OCI-LY7 (cell line): ENCODE results near the gene RBM17. TPM values are rescaled to one million over a fixed set of nuclear protein-coding genes. Genes with fewer than 3 reads are reported as not detected.
A peak's percentile ranks its signal among the peaks of the same experiment; 100 is the strongest.

ENCODE experiments used
- BruUV-seq: library from RNA; stranded (reverse); fragments of 400-500 nt; replicated peaks from 2 replicates; lab custom pipeline; 2021; lab: Mats Ljungman, UMichigan
- CTCF ChIA-PET: fragments of 300-600 bp; sonication (Branson Sonifier 250); formaldehyde crosslinking; loops from one replicate; lab custom pipeline; 2022; ENCODE audit warnings: antibody characterized with exemption; ENCODE audit not compliant: unreplicated experiment; lab: Charles Lee
- POLR2A ChIA-PET: fragments of 300-600 bp; sonication (Branson Sonifier 250); formaldehyde crosslinking; loops from one replicate; lab custom pipeline; 2022; ENCODE audit warnings: antibody characterized with exemption; lab: Charles Lee
- DNase-seq: peaks from one replicate; pipeline ENCODE4 v3.0.0-alpha.2; 2015; ENCODE audit warnings: low spot score
- H2AFZ ChIP-seq: fragments of 200-600 bp; sonication (generic), shearing (Covaris generic); 2 replicates; pipeline ENCODE4 v1.6.1; 2014; ENCODE audit warnings: mild to moderate bottlenecking, antibody characterized with exemption, low read length, moderate library complexity
- H3K27ac ChIP-seq: fragments of 200-600 bp; sonication (generic); 2 replicates; pipeline ENCODE4 v1.5.1; 2014; ENCODE audit warnings: mixed run types, low read depth, mild to moderate bottlenecking, moderate library complexity, low read length, inconsistent platforms; ENCODE audit not compliant: poor library complexity, severe bottlenecking
- H3K36me3 ChIP-seq: fragments of 200-600 bp; sonication (generic); 2 replicates; pipeline ENCODE4 v1.6.1; 2014; ENCODE audit warnings: mild to moderate bottlenecking, antibody characterized with exemption, low read length, moderate library complexity, mixed read lengths; ENCODE audit not compliant: insufficient read depth
- H3K4me1 ChIP-seq: fragments of 200-600 bp; sonication (generic); 2 replicates; pipeline ENCODE4 v1.5.1; 2014; ENCODE audit warnings: mild to moderate bottlenecking, low read length; ENCODE audit not compliant: insufficient read depth, poor library complexity, severe bottlenecking
- H3K4me2 ChIP-seq: fragments of 200-600 bp; sonication (generic); 2 replicates; pipeline ENCODE4 v1.6.1; 2014; ENCODE audit warnings: mild to moderate bottlenecking, low read length
- H3K4me3 ChIP-seq: fragments of 200-600 bp; sonication (generic); 2 replicates; pipeline ENCODE4 v1.5.1; 2014; ENCODE audit warnings: mild to moderate bottlenecking, low read depth, low read length; ENCODE audit not compliant: poor library complexity, severe bottlenecking
- H3K79me2 ChIP-seq: fragments of 200-600 bp; sonication (generic); 2 replicates; pipeline ENCODE4 v1.6.1; 2016; ENCODE audit warnings: low read depth, mild to moderate bottlenecking, low read length, moderate library complexity, mixed read lengths; ENCODE audit not compliant: insufficient read depth
- H3K9me2 ChIP-seq: fragments of 200-600 bp; sonication (generic); 2 replicates; pipeline ENCODE4 v1.6.1; 2016; ENCODE audit warnings: mild to moderate bottlenecking, low read length, mixed read lengths; ENCODE audit not compliant: insufficient read depth
- H3K9me3 ChIP-seq: fragments of 200-600 bp; sonication (generic); 2 replicates; pipeline ENCODE4 v1.6.1; 2014; ENCODE audit warnings: mild to moderate bottlenecking, mixed run types, low read length, mixed read lengths
- H4K20me1 ChIP-seq: fragments of 200-600 bp; sonication (generic); 2 replicates; pipeline ENCODE4 v1.6.1; 2014; ENCODE audit warnings: mild to moderate bottlenecking, antibody characterized with exemption, low read length, moderate library complexity, mixed read lengths; ENCODE audit not compliant: insufficient read depth
- CTCF ChIP-seq: fragments of 200-600 bp; sonication (generic); conservative IDR thresholded peaks from 2 replicates; pipeline ENCODE4 v1.5.1; 2014; ENCODE audit warnings: mild to moderate bottlenecking, antibody characterized with exemption, low read length, moderate library complexity, mixed read lengths
- EZH2phosphoT487 ChIP-seq: fragments of 200-600 bp; sonication (generic); IDR thresholded peaks from 2 replicates; pipeline ENCODE4 v1.6.1; 2018; ENCODE audit warnings: low read depth, borderline replicate concordance, mild to moderate bottlenecking, mixed run types, antibody characterized with exemption, low read length, moderate library complexity, mixed read lengths
- intact Hi-C: fragments of 100-400 bp; cut with micrococcal nuclease; formaldehyde crosslinking; loops from one replicate; pipeline ENCODE4 v1.10.0; 2022; ENCODE audit not compliant: unreplicated experiment
- total RNA-seq, 2 experiments: library from RNA; depleted of rRNA in 1 of 2; stranded (reverse); fragments of >200 nt in 1 of 2; shearing (Covaris generic) in 1 of 2; gene quantifications; 2 replicates each; pipeline ENCODE4 v1.2.3, GENCODE V29; 2014 to 2022

The RBM17 gene
- total RNA-seq, 2 experiments from 2014 or later = 103 to 248 TPM

- no peak for DNase-seq
- H3K9me2 ChIP-seq = no peaks in the 10 kb centered on the region
- peaks cover 96% of the 10 kb centered on the region for H3K4me1 ChIP-seq
- no peak overlapping the region for H3K4me2 ChIP-seq
- ChIA-PET CTCF (no interaction called here), POLR2A (interaction anchor here (0.6 to 3.2 kb wide), 3 partner anchors 9 to 41 kb away, joined by 3 to 23 read pairs (median 3); no protein-coding TSS in a partner anchor)
- no TSS peak for BruUV-seq
- H4K20me1 ChIP-seq = no peaks in the 10 kb centered on the region
- no peaks in the 10 kb centered on the region for H3K9me3 ChIP-seq
- peak overlapping the region; percentile 9 for H3K27ac ChIP-seq
- no peak overlapping the region for H2AFZ ChIP-seq
- H3K4me3 ChIP-seq = no peak overlapping the region
- intact Hi-C loops = loop anchor here (10.0 kb wide), 1 partner anchor 471 kb away; no protein-coding TSS in a partner anchor
- no peak for TF ChIP-seq CTCF
- TF ChIP-seq EZH2phosphoT487 = no peak
- H3K36me3 ChIP-seq = peaks cover 16% of the 10 kb centered on the region; the same call in 1 of the 2 replicates
- peaks cover 47% of the 10 kb centered on the region; the same call in 1 of the 2 replicates for H3K79me2 ChIP-seq
Observed at GRCh38 chr10:6055929-6056328, 32.9 kb upstream of the RBM17 start.

GRCh38 chr10:6056411-6057135 lies 32.3 kb upstream of the RBM17 start:
- no peak for DNase-seq
- peaks cover 94% of the 10 kb centered on the region for H3K4me1 ChIP-seq
- intact Hi-C loops = loop anchor here (10.0 kb wide), 1 partner anchor 472 kb away; no protein-coding TSS in a partner anchor

More at GRCh38 chr10:6056411-6057135, 32.3 kb upstream of the RBM17 start:
- peaks cover 16% of the 10 kb centered on the region; the same call in 1 of the 2 replicates for H3K36me3 ChIP-seq
- peak overlapping the region; percentile 45 for H3K27ac ChIP-seq
- H2AFZ ChIP-seq = no peak overlapping the region
- H3K9me2 ChIP-seq = no peaks in the 10 kb centered on the region
- CTCF ChIA-PET = interaction anchor here (1.0 kb wide), 1 partner anchor 12 kb away, joined by 4 read pairs; no protein-coding TSS in a partner anchor
- peak overlapping the region; percentile 17 for H3K4me3 ChIP-seq
- no peaks in the 10 kb centered on the region for H4K20me1 ChIP-seq
- BruUV-seq = no TSS peak
- H3K4me2 ChIP-seq = peak overlapping the region; percentile 77
- TF ChIP-seq EZH2phosphoT487 (no peak), CTCF (no peak)
- peaks cover 53% of the 10 kb centered on the region; the same call in 1 of the 2 replicates for H3K79me2 ChIP-seq
- POLR2A ChIA-PET = interaction anchor here (0.6 to 3.2 kb wide), 4 partner anchors 9 to 30 kb away, joined by 3 to 23 read pairs (median 4); no protein-coding TSS in a partner anchor
- no peaks in the 10 kb centered on the region for H3K9me3 ChIP-seq
